Activated CD8-positive, alpha-beta memory T cell treated with anti-CD3 and anti-CD28 coated beads, Interleukin-2, amount 50 U/mL, for 1 hour (primary cell): Measurements from ENCODE around the gene TAF10.
A peak's percentile ranks its signal among the peaks of the same experiment; 100 is the strongest.

Source experiments
- DNase-seq: peaks from one replicate; pipeline ENCODE4 v3.0.0-alpha.2; 2020; ENCODE audit errors: extremely low read depth

Gene TAF10

GRCh38 chr11:6612213-6613041, at the start of gene TAF10:
TAF10 (minus strand) TSS chr11:6612216; CDS start chr11:6612189, 27 bp downstream.
- peak; percentile 93 for DNase-seq

GRCh38 chr11:6660712-6661111, 48.7 kb upstream of the TAF10 start:
- DNase-seq = no peak

GRCh38 chr11:6658647-6659046, 46.6 kb upstream of the TAF10 start:
- no peak for DNase-seq

GRCh38 chr11:6657346-6657745, 45.3 kb upstream of the TAF10 start:
- DNase-seq = no peak

GRCh38 chr11:6656936-6657335, 44.9 kb upstream of the TAF10 start:
- DNase-seq = no peak

GRCh38 chr11:6656584-6656915, 44.5 kb upstream of the TAF10 start:
- DNase-seq = no peak

- DNase-seq = no peak
These were observed 44.0 kb upstream of the TAF10 start, which contains the start of gene DCHS1 for GRCh38 chr11:6655790-6656583. DCHS1 (minus strand) TSS chr11:6655809; CDS start chr11:6641613, 14,196 bp downstream.

GRCh38 chr11:6655020-6655789, 43.2 kb upstream of the TAF10 start:
- no peak for DNase-seq

- no peak for DNase-seq
These were observed 42.4 kb upstream of the TAF10 start for GRCh38 chr11:6654281-6655019.

GRCh38 chr11:6653656-6654055, 41.6 kb upstream of the TAF10 start:
- no peak for DNase-seq

- no peak for DNase-seq
These were observed 41.1 kb upstream of the TAF10 start for GRCh38 chr11:6653097-6653496.

GRCh38 chr11:6652182-6652581, 40.2 kb upstream of the TAF10 start:
- no peak for DNase-seq

GRCh38 chr11:6650980-6651379, 39.0 kb upstream of the TAF10 start:
- DNase-seq = peak; percentile 23

GRCh38 chr11:6650104-6650503, 38.1 kb upstream of the TAF10 start:
- DNase-seq = no peak

GRCh38 chr11:6648501-6648900, 36.5 kb upstream of the TAF10 start:
- DNase-seq = no peak

- no peak for DNase-seq
These were observed 35.8 kb upstream of the TAF10 start for GRCh38 chr11:6647836-6648235.

GRCh38 chr11:6646918-6647679, 35.1 kb upstream of the TAF10 start:
- no peak for DNase-seq

GRCh38 chr11:6646576-6646917, 34.5 kb upstream of the TAF10 start:
- DNase-seq = no peak

- DNase-seq = no peak
These were observed 34.1 kb upstream of the TAF10 start for GRCh38 chr11:6646071-6646470.

GRCh38 chr11:6642957-6643356, 30.9 kb upstream of the TAF10 start:
- DNase-seq = no peak
